GM23338 (cell line): Measurements from ENCODE around the gene PPFIBP1. TPM values are rescaled to one million over a fixed set of nuclear protein-coding genes. Genes with fewer than 3 reads are reported as not detected.

Experiments
- ATAC-seq: fragments of 200-7000 bp; cut with Tn5 transposase; 3 replicates; pipeline ENCODE4 v1.9.1; 2020
- DNase-seq: peaks from one replicate; pipeline ENCODE4 v3.0.0-alpha.2; 2015; ENCODE audit warnings: low spot score
- H2AFZ ChIP-seq: fragments of 200-600 bp; sonication (generic); 2 replicates; pipeline ENCODE4 v1.8.0; 2016; ENCODE audit warnings: antibody characterized with exemption, mild to moderate bottlenecking, moderate library complexity
- H3F3A ChIP-seq: fragments of 200-600 bp; sonication (generic); replicated peaks from 2 replicates; pipeline ENCODE4 v1.8.0; 2017; ENCODE audit warnings: antibody characterized with exemption, mixed run types, low read depth
- H3K27ac ChIP-seq: fragments of 200-600 bp; sonication (generic); 2 replicates; pipeline ENCODE4 v1.6.1; 2016; ENCODE audit warnings: low read depth
- H3K27me3 ChIP-seq: fragments of 200-600 bp; sonication (generic); 2 replicates; pipeline ENCODE4 v1.8.0; 2016; ENCODE audit warnings: mild to moderate bottlenecking, mixed run types, moderate library complexity; ENCODE audit not compliant: insufficient read depth
- H3K36me3 ChIP-seq: fragments of 200-600 bp; sonication (generic); 2 replicates; pipeline ENCODE4 v1.8.0; 2016; ENCODE audit warnings: mild to moderate bottlenecking; ENCODE audit not compliant: insufficient read depth
- H3K4me1 ChIP-seq: fragments of 200-600 bp; sonication (generic); 2 replicates; pipeline ENCODE4 v1.8.0; 2016; ENCODE audit warnings: mild to moderate bottlenecking, moderate library complexity; ENCODE audit not compliant: insufficient read depth
- H3K4me2 ChIP-seq: fragments of 200-600 bp; sonication (generic); 2 replicates; pipeline ENCODE4 v1.7.1; 2017; ENCODE audit warnings: mixed run types
- H3K4me3 ChIP-seq: fragments of 200-600 bp; sonication (generic); 2 replicates; pipeline ENCODE4 v1.6.1; 2016; ENCODE audit warnings: mixed run types
- H3K79me2 ChIP-seq: fragments of 200-600 bp; sonication (generic); replicated peaks from 2 replicates; pipeline ENCODE4 v1.8.0; 2017; ENCODE audit warnings: mild to moderate bottlenecking; ENCODE audit not compliant: insufficient read depth
- H3K9me2 ChIP-seq: fragments of 200-600 bp; sonication (generic); 2 replicates; pipeline ENCODE4 v1.8.0; 2017; ENCODE audit not compliant: insufficient read depth
- H4K20me1 ChIP-seq: fragments of 200-600 bp; sonication (generic); replicated peaks from 2 replicates; pipeline ENCODE4 v1.8.0; 2017; ENCODE audit warnings: mild to moderate bottlenecking; ENCODE audit not compliant: insufficient read depth
- H3K27ac Mint-ChIP-seq: 2 replicates; pipeline ENCODE4 v1.8.0; 2020; ENCODE audit warnings: inconsistent platforms, mild to moderate bottlenecking, moderate library complexity, mixed read lengths
- H3K27me3 Mint-ChIP-seq: 3 replicates; pipeline ENCODE4 v1.8.0; 2022; ENCODE audit warnings: low read depth, mild to moderate bottlenecking, moderate library complexity, mixed read lengths, inconsistent platforms; ENCODE audit not compliant: insufficient read depth, poor library complexity
- H3K36me3 Mint-ChIP-seq: 3 replicates; pipeline ENCODE4 v1.8.0; 2021; ENCODE audit warnings: low read depth, mild to moderate bottlenecking, inconsistent platforms, moderate library complexity, mixed read lengths
- H3K4me1 Mint-ChIP-seq: 3 replicates; pipeline ENCODE4 v1.8.0; 2020; ENCODE audit warnings: mild to moderate bottlenecking, inconsistent platforms, mixed read lengths
- H3K4me3 Mint-ChIP-seq: 3 replicates; pipeline ENCODE4 v1.8.0; 2021; ENCODE audit warnings: moderate library complexity, mild to moderate bottlenecking, inconsistent platforms, mixed read lengths
- H3K9me3 Mint-ChIP-seq: 3 replicates; pipeline ENCODE4 v1.8.0; 2020; ENCODE audit warnings: moderate library complexity, mild to moderate bottlenecking, inconsistent platforms, mixed read lengths
- EZH2 ChIP-seq: fragments of 200-600 bp; sonication (generic); IDR thresholded peaks from one replicate; pipeline ENCODE4 v1.8.0; 2017; ENCODE audit warnings: antibody characterized with exemption, mild to moderate bottlenecking, low read depth; ENCODE audit not compliant: unreplicated experiment
- JUNB ChIP-seq: IDR thresholded peaks from one replicate; pipeline ENCODE4 v1.6.1; 2016; ENCODE audit warnings: antibody characterized with exemption; ENCODE audit not compliant: unreplicated experiment
- NANOG ChIP-seq: IDR thresholded peaks from 2 replicates; pipeline ENCODE4 v1.6.1; 2016; ENCODE audit warnings: antibody characterized with exemption, borderline replicate concordance
- POLR2AphosphoS5 ChIP-seq: IDR thresholded peaks from 2 replicates; pipeline ENCODE4 v1.6.1; 2016; ENCODE audit warnings: antibody characterized with exemption, low read depth
- STAT1 ChIP-seq: IDR thresholded peaks from one replicate; pipeline ENCODE4 v1.6.1; 2016; ENCODE audit warnings: antibody characterized with exemption; ENCODE audit not compliant: unreplicated experiment
- ZNF114 ChIP-seq: fragments of 250-450 bp; sonication (Bioruptor Pico); IDR thresholded peaks from 2 replicates; pipeline ENCODE4 v1.5.0; 2020; ENCODE audit warnings: mild to moderate bottlenecking, moderate library complexity
- polyA plus RNA-seq: library from polyadenylated mRNA; unstranded; fragments of >200 nt; fragmentation: Nextera tagmentation; extraction: Ambion mirVana; gene quantifications from 2 replicates; pipeline ENCODE4 v1.2.1, GENCODE V29; 2016
- total RNA-seq: library from RNA; depleted of rRNA; stranded (reverse); fragments of >200 nt; shearing (Covaris generic); gene quantifications from 2 replicates; pipeline ENCODE4 v1.2.3, GENCODE V29; 2014
- TF ChIP-seq, protein P1 (sequence below), 2 experiments: fragments of 200-600 bp in 1 of 2; sonication (generic) in 1 of 2; conservative IDR thresholded peaks; 2 replicates each; pipeline versions ENCODE4 v1.5.1 to v1.6.1; 2016 to 2017; ENCODE audit warnings: antibody characterized with exemption in 2 of 2, low read depth in 2 of 2, mild to moderate bottlenecking in 2 of 2, moderate library complexity in 1 of 2
- TF ChIP-seq, protein P2 (sequence below): IDR thresholded peaks from one replicate; pipeline ENCODE4 v1.6.1; 2018; ENCODE audit warnings: antibody characterized with exemption; ENCODE audit not compliant: unreplicated experiment
- TF ChIP-seq, protein P3 (sequence below): fragments of 250-450 bp; sonication (Bioruptor Pico); IDR thresholded peaks from 2 replicates; pipeline ENCODE4 v1.5.0; 2020; ENCODE audit warnings: mild to moderate bottlenecking, moderate library complexity
- TF ChIP-seq, protein P4 (sequence below): IDR thresholded peaks from 2 replicates; pipeline ENCODE4 v1.6.1; 2016; ENCODE audit warnings: antibody characterized with exemption

PPFIBP1 gene
- total and polyA plus RNA-seq, 2 experiments from 2014 or later: 33.2 to 41.9 TPM

DNA sequence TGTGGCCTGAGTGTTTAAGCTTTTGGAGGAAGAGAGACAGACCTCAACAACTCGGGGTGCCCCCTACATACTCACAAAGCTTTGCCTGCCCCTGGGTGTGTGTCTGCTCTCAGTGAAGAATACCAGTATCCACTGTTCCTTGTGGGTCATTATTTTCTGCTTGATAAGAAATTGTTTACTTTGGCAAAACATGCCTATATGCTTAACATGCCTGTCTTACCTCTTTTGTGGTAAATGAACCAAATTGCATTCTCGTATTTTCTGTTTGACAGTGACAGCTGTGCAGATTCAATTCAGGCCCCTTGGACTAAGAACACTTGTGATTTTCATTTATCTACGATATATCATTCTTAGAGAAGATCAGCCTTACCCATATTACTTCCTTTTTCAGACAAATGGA lies 121.7 kb downstream of the PPFIBP1 start (continued):
- TF ChIP-seq, protein P1, sequence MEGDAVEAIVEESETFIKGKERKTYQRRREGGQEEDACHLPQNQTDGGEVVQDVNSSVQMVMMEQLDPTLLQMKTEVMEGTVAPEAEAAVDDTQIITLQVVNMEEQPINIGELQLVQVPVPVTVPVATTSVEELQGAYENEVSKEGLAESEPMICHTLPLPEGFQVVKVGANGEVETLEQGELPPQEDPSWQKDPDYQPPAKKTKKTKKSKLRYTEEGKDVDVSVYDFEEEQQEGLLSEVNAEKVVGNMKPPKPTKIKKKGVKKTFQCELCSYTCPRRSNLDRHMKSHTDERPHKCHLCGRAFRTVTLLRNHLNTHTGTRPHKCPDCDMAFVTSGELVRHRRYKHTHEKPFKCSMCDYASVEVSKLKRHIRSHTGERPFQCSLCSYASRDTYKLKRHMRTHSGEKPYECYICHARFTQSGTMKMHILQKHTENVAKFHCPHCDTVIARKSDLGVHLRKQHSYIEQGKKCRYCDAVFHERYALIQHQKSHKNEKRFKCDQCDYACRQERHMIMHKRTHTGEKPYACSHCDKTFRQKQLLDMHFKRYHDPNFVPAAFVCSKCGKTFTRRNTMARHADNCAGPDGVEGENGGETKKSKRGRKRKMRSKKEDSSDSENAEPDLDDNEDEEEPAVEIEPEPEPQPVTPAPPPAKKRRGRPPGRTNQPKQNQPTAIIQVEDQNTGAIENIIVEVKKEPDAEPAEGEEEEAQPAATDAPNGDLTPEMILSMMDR (conservative IDR thresholded peaks at IDR 0.05; ENCODE audit: low read depth in 2 of 2): no peak

DNA sequence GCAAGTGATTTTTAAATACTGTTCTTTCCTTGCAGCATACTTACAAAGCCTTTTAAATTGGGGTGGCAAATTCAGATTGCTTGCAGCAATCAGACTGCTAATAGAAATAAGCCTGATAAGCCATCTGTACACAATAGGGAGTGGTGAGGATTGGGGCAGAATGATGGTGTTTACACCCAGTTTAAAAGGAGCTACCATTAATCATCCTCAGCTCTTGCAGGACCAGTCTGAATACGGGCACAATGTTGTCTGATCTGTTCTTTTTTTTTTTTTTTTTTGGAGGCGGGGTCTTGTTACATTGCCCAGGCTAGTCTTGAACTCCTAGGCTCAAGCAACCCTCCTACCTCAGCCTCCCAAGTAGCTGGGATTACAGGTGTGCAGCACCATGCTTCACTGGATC lies 122.1 kb downstream of the PPFIBP1 start:
- no peak for ATAC-seq
- DNase-seq: no peak
- no peaks in the 10 kb centered on the region for H3K27me3 ChIP-seq
- H3K4me2 ChIP-seq: no peak overlapping the region
- no peaks in the 10 kb centered on the region for H3K36me3 ChIP-seq
- Mint-ChIP-seq H3K9me3 (no peaks in the 10 kb centered on the region), H3K27ac (no peak overlapping the region), H3K36me3 (peaks cover 4% of the 10 kb centered on the region; the same call in 1 of the 3 replicates), H3K27me3 (no peaks in the 10 kb centered on the region), H3K4me3 (no peak overlapping the region), H3K4me1 (peaks cover under 1% of the 10 kb centered on the region; the same call in 1 of the 3 replicates)
- no peaks in the 10 kb centered on the region for H3K4me1 ChIP-seq
- H4K20me1 ChIP-seq: no peaks in the 10 kb centered on the region
- H3K4me3 ChIP-seq: no peak overlapping the region
- H3K9me2 ChIP-seq: no peaks in the 10 kb centered on the region
- H2AFZ ChIP-seq: no peak overlapping the region
- H3K27ac ChIP-seq: no peak overlapping the region
- H3F3A ChIP-seq: no peaks in the 10 kb centered on the region
- H3K79me2 ChIP-seq: no peaks in the 10 kb centered on the region
- TF ChIP-seq NANOG: no peak
- no peak for TF ChIP-seq JUNB
- TF ChIP-seq, protein P2, sequence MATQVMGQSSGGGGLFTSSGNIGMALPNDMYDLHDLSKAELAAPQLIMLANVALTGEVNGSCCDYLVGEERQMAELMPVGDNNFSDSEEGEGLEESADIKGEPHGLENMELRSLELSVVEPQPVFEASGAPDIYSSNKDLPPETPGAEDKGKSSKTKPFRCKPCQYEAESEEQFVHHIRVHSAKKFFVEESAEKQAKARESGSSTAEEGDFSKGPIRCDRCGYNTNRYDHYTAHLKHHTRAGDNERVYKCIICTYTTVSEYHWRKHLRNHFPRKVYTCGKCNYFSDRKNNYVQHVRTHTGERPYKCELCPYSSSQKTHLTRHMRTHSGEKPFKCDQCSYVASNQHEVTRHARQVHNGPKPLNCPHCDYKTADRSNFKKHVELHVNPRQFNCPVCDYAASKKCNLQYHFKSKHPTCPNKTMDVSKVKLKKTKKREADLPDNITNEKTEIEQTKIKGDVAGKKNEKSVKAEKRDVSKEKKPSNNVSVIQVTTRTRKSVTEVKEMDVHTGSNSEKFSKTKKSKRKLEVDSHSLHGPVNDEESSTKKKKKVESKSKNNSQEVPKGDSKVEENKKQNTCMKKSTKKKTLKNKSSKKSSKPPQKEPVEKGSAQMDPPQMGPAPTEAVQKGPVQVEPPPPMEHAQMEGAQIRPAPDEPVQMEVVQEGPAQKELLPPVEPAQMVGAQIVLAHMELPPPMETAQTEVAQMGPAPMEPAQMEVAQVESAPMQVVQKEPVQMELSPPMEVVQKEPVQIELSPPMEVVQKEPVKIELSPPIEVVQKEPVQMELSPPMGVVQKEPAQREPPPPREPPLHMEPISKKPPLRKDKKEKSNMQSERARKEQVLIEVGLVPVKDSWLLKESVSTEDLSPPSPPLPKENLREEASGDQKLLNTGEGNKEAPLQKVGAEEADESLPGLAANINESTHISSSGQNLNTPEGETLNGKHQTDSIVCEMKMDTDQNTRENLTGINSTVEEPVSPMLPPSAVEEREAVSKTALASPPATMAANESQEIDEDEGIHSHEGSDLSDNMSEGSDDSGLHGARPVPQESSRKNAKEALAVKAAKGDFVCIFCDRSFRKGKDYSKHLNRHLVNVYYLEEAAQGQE: no peak
- TF ChIP-seq EZH2: no peak
- no peak for TF ChIP-seq ZNF114 (CRISPR knock-in tag)
- TF ChIP-seq, protein P1 (conservative IDR thresholded peaks at IDR 0.05; ENCODE audit: low read depth in 2 of 2): no peak
- TF ChIP-seq, protein P3, sequence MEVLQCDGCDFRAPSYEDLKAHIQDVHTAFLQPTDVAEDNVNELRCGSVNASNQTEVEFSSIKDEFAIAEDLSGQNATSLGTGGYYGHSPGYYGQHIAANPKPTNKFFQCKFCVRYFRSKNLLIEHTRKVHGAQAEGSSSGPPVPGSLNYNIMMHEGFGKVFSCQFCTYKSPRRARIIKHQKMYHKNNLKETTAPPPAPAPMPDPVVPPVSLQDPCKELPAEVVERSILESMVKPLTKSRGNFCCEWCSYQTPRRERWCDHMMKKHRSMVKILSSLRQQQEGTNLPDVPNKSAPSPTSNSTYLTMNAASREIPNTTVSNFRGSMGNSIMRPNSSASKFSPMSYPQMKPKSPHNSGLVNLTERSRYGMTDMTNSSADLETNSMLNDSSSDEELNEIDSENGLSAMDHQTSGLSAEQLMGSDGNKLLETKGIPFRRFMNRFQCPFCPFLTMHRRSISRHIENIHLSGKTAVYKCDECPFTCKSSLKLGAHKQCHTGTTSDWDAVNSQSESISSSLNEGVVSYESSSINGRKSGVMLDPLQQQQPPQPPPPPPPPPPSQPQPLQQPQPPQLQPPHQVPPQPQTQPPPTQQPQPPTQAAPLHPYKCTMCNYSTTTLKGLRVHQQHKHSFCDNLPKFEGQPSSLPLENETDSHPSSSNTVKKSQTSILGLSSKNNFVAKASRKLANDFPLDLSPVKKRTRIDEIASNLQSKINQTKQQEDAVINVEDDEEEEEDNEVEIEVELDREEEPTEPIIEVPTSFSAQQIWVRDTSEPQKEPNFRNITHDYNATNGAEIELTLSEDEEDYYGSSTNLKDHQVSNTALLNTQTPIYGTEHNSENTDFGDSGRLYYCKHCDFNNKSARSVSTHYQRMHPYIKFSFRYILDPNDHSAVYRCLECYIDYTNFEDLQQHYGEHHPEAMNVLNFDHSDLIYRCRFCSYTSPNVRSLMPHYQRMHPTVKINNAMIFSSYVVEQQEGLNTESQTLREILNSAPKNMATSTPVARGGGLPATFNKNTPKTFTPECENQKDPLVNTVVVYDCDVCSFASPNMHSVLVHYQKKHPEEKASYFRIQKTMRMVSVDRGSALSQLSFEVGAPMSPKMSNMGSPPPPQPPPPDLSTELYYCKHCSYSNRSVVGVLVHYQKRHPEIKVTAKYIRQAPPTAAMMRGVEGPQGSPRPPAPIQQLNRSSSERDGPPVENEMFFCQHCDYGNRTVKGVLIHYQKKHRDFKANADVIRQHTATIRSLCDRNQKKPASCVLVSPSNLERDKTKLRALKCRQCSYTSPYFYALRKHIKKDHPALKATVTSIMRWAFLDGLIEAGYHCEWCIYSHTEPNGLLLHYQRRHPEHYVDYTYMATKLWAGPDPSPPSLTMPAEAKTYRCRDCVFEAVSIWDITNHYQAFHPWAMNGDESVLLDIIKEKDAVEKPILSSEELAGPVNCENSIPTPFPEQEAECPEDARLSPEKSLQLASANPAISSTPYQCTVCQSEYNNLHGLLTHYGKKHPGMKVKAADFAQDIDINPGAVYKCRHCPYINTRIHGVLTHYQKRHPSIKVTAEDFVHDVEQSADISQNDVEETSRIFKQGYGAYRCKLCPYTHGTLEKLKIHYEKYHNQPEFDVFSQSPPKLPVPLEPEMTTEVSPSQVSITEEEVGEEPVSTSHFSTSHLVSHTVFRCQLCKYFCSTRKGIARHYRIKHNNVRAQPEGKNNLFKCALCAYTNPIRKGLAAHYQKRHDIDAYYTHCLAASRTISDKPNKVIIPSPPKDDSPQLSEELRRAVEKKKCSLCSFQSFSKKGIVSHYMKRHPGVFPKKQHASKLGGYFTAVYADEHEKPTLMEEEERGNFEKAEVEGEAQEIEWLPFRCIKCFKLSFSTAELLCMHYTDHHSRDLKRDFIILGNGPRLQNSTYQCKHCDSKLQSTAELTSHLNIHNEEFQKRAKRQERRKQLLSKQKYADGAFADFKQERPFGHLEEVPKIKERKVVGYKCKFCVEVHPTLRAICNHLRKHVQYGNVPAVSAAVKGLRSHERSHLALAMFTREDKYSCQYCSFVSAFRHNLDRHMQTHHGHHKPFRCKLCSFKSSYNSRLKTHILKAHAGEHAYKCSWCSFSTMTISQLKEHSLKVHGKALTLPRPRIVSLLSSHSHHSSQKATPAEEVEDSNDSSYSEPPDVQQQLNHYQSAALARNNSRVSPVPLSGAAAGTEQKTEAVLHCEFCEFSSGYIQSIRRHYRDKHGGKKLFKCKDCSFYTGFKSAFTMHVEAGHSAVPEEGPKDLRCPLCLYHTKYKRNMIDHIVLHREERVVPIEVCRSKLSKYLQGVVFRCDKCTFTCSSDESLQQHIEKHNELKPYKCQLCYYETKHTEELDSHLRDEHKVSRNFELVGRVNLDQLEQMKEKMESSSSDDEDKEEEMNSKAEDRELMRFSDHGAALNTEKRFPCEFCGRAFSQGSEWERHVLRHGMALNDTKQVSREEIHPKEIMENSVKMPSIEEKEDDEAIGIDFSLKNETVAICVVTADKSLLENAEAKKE: no peak
- TF ChIP-seq, protein P4, sequence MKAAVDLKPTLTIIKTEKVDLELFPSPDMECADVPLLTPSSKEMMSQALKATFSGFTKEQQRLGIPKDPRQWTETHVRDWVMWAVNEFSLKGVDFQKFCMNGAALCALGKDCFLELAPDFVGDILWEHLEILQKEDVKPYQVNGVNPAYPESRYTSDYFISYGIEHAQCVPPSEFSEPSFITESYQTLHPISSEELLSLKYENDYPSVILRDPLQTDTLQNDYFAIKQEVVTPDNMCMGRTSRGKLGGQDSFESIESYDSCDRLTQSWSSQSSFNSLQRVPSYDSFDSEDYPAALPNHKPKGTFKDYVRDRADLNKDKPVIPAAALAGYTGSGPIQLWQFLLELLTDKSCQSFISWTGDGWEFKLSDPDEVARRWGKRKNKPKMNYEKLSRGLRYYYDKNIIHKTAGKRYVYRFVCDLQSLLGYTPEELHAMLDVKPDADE: no peak
- no peak for TF ChIP-seq POLR2AphosphoS5
- TF ChIP-seq STAT1: no peak
